Heart left ventricle (tissue), 16 donors: ENCODE data around the gene SLC11A2. TPM values are rescaled to one million over a fixed set of nuclear protein-coding genes. Genes with fewer than 3 reads are reported as not detected.

Source experiments
- ATAC-seq, 4 donors: fragments of 200-7000 bp; cut with Tn5 transposase; one replicate each; pipeline ENCODE4 v1.9.1; 2020 to 2022; ENCODE audit warnings: moderate library complexity in 4 of 4, mild to moderate bottlenecking in 3 of 4, moderate number of reproducible peaks in 1 of 4
- DNase-seq, 5 donors: peaks; one replicate each; pipeline ENCODE4 v3.0.0-alpha.2; 2020
- H3K27ac ChIP-seq, 12 donors: fragments of 200-600 bp; sonication (generic) in 4 of 12; one replicate each; pipeline versions ENCODE4 v1.5.0 to v1.8.0; 2016 to 2022; ENCODE audit warnings: mild to moderate bottlenecking in 2 of 12
- H3K27me3 ChIP-seq, 9 donors: fragments of 200-600 bp; sonication (generic) in 2 of 9; one replicate each; pipeline versions ENCODE4 v1.5.1 to v1.8.0; 2016 to 2022; ENCODE audit warnings: mild to moderate bottlenecking in 3 of 9
- H3K36me3 ChIP-seq, 9 donors: fragments of 200-600 bp; sonication (generic) in 2 of 9; one replicate each; pipeline versions ENCODE4 v1.5.0 to v1.8.0; 2018 to 2022; ENCODE audit warnings: mild to moderate bottlenecking in 2 of 9
- H3K4me1 ChIP-seq, 12 donors: fragments of 200-600 bp; sonication (generic) in 4 of 12; one replicate each; pipeline versions ENCODE4 v1.5.0 to v1.8.0; 2016 to 2022; ENCODE audit warnings: mild to moderate bottlenecking in 3 of 12
- H3K4me3 ChIP-seq, 12 donors: fragments of 200-600 bp; sonication (generic) in 4 of 12; one replicate each; pipeline versions ENCODE4 v1.5.0 to v1.8.0; 2017 to 2022; ENCODE audit warnings: mild to moderate bottlenecking in 9 of 12, moderate library complexity in 4 of 12
- H3K9me3 ChIP-seq, 12 donors: fragments of 200-600 bp; sonication (generic) in 4 of 12; one replicate each; pipeline versions ENCODE4 v1.5.0 to v1.8.0; 2016 to 2022; ENCODE audit warnings: mild to moderate bottlenecking in 1 of 12
- POLR2A ChIP-seq, 2 donors: fragments of 450-650 bp; IDR thresholded peaks; one replicate each; pipeline ENCODE4 v1.6.1; 2017; ENCODE audit warnings: antibody characterized with exemption in 2 of 2, mild to moderate bottlenecking in 2 of 2, moderate library complexity in 2 of 2
- WGBS, 4 donors: extraction: QIAGEN DNeasy Blood & Tissue Kit in 2 of 4; methylation state at CpG; one replicate each; pipeline versions ENCODE4 v1.1.5 to v1.1.7; 2013 to 2018; 5-methylcytosine and 5-hydroxymethylcytosine counted together
- intact Hi-C, 10 donors: fragments of 100-400 bp; cut with DNase I; formaldehyde crosslinking; loops; one replicate each; pipeline versions ENCODE4 v1.11.1 to v1.14.2; 2022
- polyA plus RNA-seq, 2 donors: library from polyadenylated mRNA; stranded (reverse); fragments of 200-250 nt; gene quantifications; one replicate each; pipeline ENCODE4 v1.2.3, GENCODE V29; 2013
- total RNA-seq, 9 donors: library from RNA; depleted of rRNA in 2 of 9; stranded (reverse); fragments of >200 nt in 2 of 9; fragmentation: NEBNext Ultra II Directional in 3 of 9; extraction: Animal tissue kit (Norgen Biotek cat#: 25700) in 3 of 9; gene quantifications; one replicate each; pipeline versions ENCODE4 v1.1.0 to v1.2.4, GENCODE V29; 2016 to 2023
- TF ChIP-seq, protein P1 (sequence below), 12 donors: fragments of 200-600 bp; sonication (generic) in 4 of 12; IDR thresholded peaks; one replicate each; pipeline versions ENCODE4 v1.5.0 to v1.8.0; 2018 to 2022; ENCODE audit warnings: antibody characterized with exemption in 12 of 12, mild to moderate bottlenecking in 5 of 12
- donor health status: ischemic (EF 13 %, LVEDD 7.1; RV severe dilation, severe dysfunction).
- donor health status: healthy with polysubstance abuse.
- donor health status: DM: no; HTN: yes; CAD: no.
- donor health status: DM: no; HTN: no; CAD: no.
- donor health status: ischemic (EF 25% LVEDD 6.9; RV normal size, moderate dysfunction).
- donor health status: ischemic (EF 25% LVEDD 5.7; RV mildly dilated, moderate dysfunction).
- donor health status: healthy.
- donor health status: DM: yes; HTN: yes; CAD: no.
- donor health status: ischemic (EF 35%, LVEDD 5.7; RV mildly dilated, moderate dysfunction).
- donor health status: nonischemic (EF 11% LVEDD 7.7; RV severe dilation, severe dysfunction).
- donor health status: DM: yes; HTN: yes; CAD: no.
- donor health status: PGD.
- donor health status: ischemic (EF 29% LVEDD 5.4; RV normal size, mild dysfunction).
- donor health status: nonischemic (EF 23%, LVEDD 6.1; RV moderate dilation, normal function).

The SLC11A2 gene
- total and polyA plus RNA-seq, 11 donors, result 9.1 to 45.3 (median 21.2) TPM

GRCh38 chr12:51028126-51028812, 2.1 kb upstream of the SLC11A2 start:
- H3K27ac ChIP-seq, result no peak overlapping the region
- DNase-seq (no peak), ATAC-seq (no peak)
- no peak overlapping the region for H3K4me3 ChIP-seq
- peaks cover 0 to 32% (median 16%) of the 10 kb centered on the region in 12 donors for H3K4me1 ChIP-seq
- no peaks in the 10 kb centered on the region for H3K27me3 ChIP-seq
- no peaks in the 10 kb centered on the region for H3K9me3 ChIP-seq
- intact Hi-C loops, result no loop called here
- WGBS, 4 donors, result 30 to 33% (median 31%) methylated on average over 9 of the region's 9 CpGs
- TF ChIP-seq, protein P1, sequence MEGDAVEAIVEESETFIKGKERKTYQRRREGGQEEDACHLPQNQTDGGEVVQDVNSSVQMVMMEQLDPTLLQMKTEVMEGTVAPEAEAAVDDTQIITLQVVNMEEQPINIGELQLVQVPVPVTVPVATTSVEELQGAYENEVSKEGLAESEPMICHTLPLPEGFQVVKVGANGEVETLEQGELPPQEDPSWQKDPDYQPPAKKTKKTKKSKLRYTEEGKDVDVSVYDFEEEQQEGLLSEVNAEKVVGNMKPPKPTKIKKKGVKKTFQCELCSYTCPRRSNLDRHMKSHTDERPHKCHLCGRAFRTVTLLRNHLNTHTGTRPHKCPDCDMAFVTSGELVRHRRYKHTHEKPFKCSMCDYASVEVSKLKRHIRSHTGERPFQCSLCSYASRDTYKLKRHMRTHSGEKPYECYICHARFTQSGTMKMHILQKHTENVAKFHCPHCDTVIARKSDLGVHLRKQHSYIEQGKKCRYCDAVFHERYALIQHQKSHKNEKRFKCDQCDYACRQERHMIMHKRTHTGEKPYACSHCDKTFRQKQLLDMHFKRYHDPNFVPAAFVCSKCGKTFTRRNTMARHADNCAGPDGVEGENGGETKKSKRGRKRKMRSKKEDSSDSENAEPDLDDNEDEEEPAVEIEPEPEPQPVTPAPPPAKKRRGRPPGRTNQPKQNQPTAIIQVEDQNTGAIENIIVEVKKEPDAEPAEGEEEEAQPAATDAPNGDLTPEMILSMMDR (IDR thresholded peaks at IDR 0.05), result peak in 3 of 12 donors; percentile 13 to 22 (median 14)
- TF ChIP-seq POLR2A (IDR thresholded peaks at IDR 0.05), result no peak
- no peaks in the 10 kb centered on the region for H3K36me3 ChIP-seq

GRCh38 chr12:51027342-51027835, 1.2 kb upstream of the SLC11A2 start:
- no peaks in the 10 kb centered on the region for H3K9me3 ChIP-seq
- no peaks in the 10 kb centered on the region for H3K27me3 ChIP-seq
- DNase-seq (no peak), ATAC-seq (no peak)
- H3K27ac ChIP-seq, result no peak overlapping the region
- H3K36me3 ChIP-seq, result no peaks in the 10 kb centered on the region
- 92 to 93% (median 93%) methylated on average over 15 of the region's 15 CpGs for WGBS, 4 donors
- H3K4me3 ChIP-seq, result no peak overlapping the region
- TF ChIP-seq, protein P1 (IDR thresholded peaks at IDR 0.05), result no peak
- TF ChIP-seq POLR2A (IDR thresholded peaks at IDR 0.05), result no peak
- intact Hi-C loops, result no loop called here
- peaks cover 0 to 41% (median 16%) of the 10 kb centered on the region in 12 donors for H3K4me1 ChIP-seq

DNA sequence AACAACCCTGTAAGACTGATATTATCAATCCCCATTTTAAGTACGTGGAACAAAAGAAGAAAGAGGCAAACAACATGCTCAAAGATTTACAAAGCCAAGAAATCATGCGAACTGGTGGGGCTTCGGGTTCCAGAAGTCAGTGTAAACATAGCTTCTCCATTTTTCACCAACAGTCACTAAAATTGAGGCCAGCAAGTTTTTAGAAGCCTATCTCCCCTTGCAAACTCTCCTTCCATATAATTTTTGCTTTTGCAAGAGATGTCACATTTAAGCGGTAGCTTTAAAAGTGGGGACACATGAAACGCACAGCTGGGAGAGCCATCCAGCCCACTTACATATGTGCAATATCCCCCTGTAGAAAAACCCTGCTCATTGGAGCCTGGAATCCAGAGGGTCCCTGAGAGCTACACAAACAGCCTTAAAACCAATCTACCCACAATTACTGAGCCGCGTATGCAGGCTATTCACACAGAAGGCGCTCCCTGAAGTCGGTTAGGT, 797 bp downstream of the SLC11A2 start:
- intact Hi-C loops, result no loop called here
- Histone ChIP-seq H3K9me3 (no peaks in the 10 kb centered on the region), H3K4me3 (peak overlapping the region; percentile 75 to 96 (median 89)), H3K27me3 (no peaks in the 10 kb centered on the region), H3K27ac (peak overlapping the region; percentile 64 to 94 (median 86)), H3K4me1 (peaks cover 0 to 61% (median 20%) of the 10 kb centered on the region in 12 donors), H3K36me3 (no peaks in the 10 kb centered on the region)
- no peak for ATAC-seq
- no peak for TF ChIP-seq POLR2A (IDR thresholded peaks at IDR 0.05)
- TF ChIP-seq, protein P1 (IDR thresholded peaks at IDR 0.05), result no peak
- DNase-seq, result no peak
- WGBS, 4 donors, result 8 to 18% (median 17%) methylated on average over 9 of the region's 9 CpGs

DNA sequence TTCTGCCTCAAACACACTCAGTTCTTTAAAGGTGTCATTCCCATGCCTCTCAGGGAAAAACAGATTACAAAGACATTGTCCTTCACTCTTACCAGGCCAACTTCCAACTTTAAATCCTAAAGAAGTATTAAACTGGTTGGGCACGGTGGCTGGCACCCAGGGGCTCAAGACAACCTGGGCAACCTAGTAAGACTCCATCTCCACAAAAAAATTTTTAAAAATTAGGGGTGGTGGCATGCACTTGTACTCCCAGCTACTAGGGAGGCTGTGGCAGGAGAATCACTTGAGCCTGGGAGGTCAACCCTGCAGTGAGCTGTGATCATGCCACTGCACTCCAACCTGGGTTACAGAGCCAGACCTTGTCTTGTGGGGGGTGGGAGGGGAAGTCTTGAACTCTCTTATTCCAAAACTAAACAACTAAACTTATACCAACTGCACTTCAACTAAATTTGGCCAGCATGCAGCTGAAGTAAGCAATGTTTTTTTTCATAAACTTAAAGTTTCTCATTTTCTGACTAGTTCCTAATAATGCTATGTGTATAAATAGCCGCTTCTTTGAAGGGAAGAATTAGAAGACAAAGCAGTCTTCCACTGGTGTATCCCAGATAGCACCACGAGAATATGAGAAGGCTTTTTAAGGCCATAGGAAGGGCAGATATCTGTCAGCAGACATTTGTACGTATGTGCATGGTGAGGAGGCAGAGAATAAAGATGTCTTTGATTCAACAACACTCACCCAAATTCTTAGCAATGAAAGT, 2.4 kb downstream of the SLC11A2 start:
- H3K36me3 ChIP-seq, result no peaks in the 10 kb centered on the region
- 57 to 71% (median 66%) methylated on average over 4 of the region's 4 CpGs for WGBS, 4 donors
- H3K27ac ChIP-seq, result peak overlapping the region in 11 of 12 donors; percentile 8 to 94 (median 85)
- DNase-seq, result no peak
- no peak for ATAC-seq
- no peaks in the 10 kb centered on the region for H3K9me3 ChIP-seq
- H3K27me3 ChIP-seq, result no peaks in the 10 kb centered on the region
- H3K4me3 ChIP-seq, result peak overlapping the region in 10 of 12 donors; percentile 15 to 96 (median 83)
- TF ChIP-seq POLR2A (IDR thresholded peaks at IDR 0.05), result no peak
- TF ChIP-seq, protein P1 (IDR thresholded peaks at IDR 0.05), result no peak
- intact Hi-C loops, result no loop called here
- peaks cover 0 to 77% (median 20%) of the 10 kb centered on the region in 12 donors for H3K4me1 ChIP-seq
